Caki2 (cell line): Measurements from ENCODE around the gene DCAF16. TPM values are rescaled to one million over a fixed set of nuclear protein-coding genes. Genes with fewer than 3 reads are reported as not detected.

ENCODE experiments used
- DNase-seq: peaks from one replicate; pipeline ENCODE4 v3.0.0-alpha.2; 2015; ENCODE audit warnings: low read depth
- in situ Hi-C: cut with HindIII; loops from 2 replicates; pipeline ENCODE4 v1.10.0; 2016; ENCODE audit warnings: low sequenced_read_pairs, low pct_unique_long_range_greater_than_20kb, mixed read lengths
- total RNA-seq: library from RNA; depleted of rRNA; stranded (reverse); fragments of >200 nt; shearing (Covaris generic); gene quantifications from 2 replicates; pipeline ENCODE4 v1.2.3, GENCODE V29; 2014; ENCODE audit warnings: low replicate concordance; rRNA removed

The DCAF16 gene
- total RNA-seq, 1 experiment from 2014 or later: 11.4 TPM

- in situ Hi-C loops: no loop called here
- DNase-seq: no peak
These were observed 49.9 kb downstream of the DCAF16 start for GRCh38 chr4:17760626-17761025.

- no peak for DNase-seq
- in situ Hi-C loops: no loop called here
These were observed 52.1 kb downstream of the DCAF16 start for GRCh38 chr4:17758485-17758884.

GRCh38 chr4:17757621-17758020 lies 52.9 kb downstream of the DCAF16 start:
- in situ Hi-C loops: no loop called here
- DNase-seq: no peak

GRCh38 chr4:17753646-17754045 lies 56.9 kb downstream of the DCAF16 start:
- in situ Hi-C loops: no loop called here
- no peak for DNase-seq

Other genes with a start within 250 kb of the DCAF16 start
- gene LAP3, start 233.6 kb downstream of the DCAF16 start, total RNA-seq: 73.7 and 80.0 TPM in 2 replicates
- 14.5 and 18.5 TPM in 2 replicates for gene MED28, start 196.1 kb downstream of the DCAF16 start, total RNA-seq
- not detected in 2 replicates for gene FAM184B, start 29.1 kb downstream of the DCAF16 start, total RNA-seq
- 18.2 and 25.3 TPM in 2 replicates for gene NCAPG, start 222 bp upstream of the DCAF16 start, total RNA-seq
- 29.6 and 33.8 TPM in 2 replicates for gene LCORL, start 211.0 kb upstream of the DCAF16 start, total RNA-seq